ENCODE results near the gene LDHA.
A peak's percentile ranks its signal among the peaks of the same experiment; 100 is the strongest.

The LDHA gene

DNA sequence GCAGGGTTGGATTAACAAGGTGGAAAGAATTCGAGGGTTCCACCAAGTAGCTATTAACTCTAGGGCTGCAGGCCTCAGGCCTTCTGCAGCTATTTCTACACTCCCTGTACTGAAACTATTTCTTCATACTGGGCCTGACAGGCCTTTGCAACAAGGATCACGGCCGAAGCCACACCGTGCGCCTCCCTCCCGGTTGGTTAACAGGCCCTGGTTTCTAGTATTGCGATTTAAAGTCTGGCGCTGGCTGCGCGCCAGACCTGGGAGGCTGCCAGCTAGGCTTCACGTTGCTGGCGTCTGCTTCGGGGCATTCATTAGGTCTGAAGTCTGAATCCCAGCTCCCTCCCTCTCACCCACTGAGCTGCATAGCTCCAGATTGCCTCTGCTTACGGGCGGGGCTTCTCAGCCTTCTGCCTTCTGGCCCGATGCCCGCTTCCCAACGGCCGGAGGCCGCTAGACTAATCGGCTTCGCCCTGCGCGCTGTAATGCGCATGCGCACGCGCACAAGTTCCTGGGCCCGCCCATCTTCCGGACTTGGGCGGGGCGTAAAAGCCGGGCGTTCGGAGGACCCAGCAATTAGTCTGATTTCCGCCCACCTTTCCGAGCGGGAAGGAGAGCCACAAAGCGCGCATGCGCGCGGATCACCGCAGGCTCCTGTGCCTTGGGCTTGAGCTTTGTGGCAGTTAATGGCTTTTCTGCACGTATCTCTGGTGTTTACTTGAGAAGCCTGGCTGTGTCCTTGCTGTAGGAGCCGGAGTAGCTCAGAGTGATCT, 1.6 kb downstream of the LDHA start (continued):
- TF ChIP-seq ZNF704 (tag by site-specific recombination; IDR thresholded peaks at IDR 0.05) (no peak), ZNF707 (tag by site-specific recombination; IDR thresholded peaks at IDR 0.05) (no peak), ZNF23 (tag by site-specific recombination; IDR thresholded peaks at IDR 0.05; ENCODE audit: borderline replicate concordance) (no peak), ZNF140 (tag by site-specific recombination; IDR thresholded peaks at IDR 0.05) (no peak), ZNF280C (tag by site-specific recombination; IDR thresholded peaks at IDR 0.05) (no peak), GLIS1 (tag by site-specific recombination; IDR thresholded peaks at IDR 0.05) (peak; percentile 62), ZNF621 (tag by site-specific recombination; IDR thresholded peaks at IDR 0.05) (no peak), ZNF518A (tag by site-specific recombination; conservative IDR thresholded peaks at IDR 0.05; ENCODE audit: low read depth) (no peak), ZBTB7A (tag by site-specific recombination; IDR thresholded peaks at IDR 0.05; ENCODE audit: low read depth) (no peak), BCL11A (tag by site-specific recombination; IDR thresholded peaks at IDR 0.05; ENCODE audit: low read depth) (no peak), ZNF146 (tag by site-specific recombination; IDR thresholded peaks at IDR 0.05) (no peak), ZNF311 (tag by site-specific recombination; IDR thresholded peaks at IDR 0.05; ENCODE audit: borderline replicate concordance) (no peak), REPIN1 (tag by site-specific recombination; IDR thresholded peaks at IDR 0.05; ENCODE audit: low read depth) (no peak), ZNF76 (tag by site-specific recombination; IDR thresholded peaks at IDR 0.05; ENCODE audit: borderline replicate concordance, low read depth) (no peak), SP7 (tag by site-specific recombination; IDR thresholded peaks at IDR 0.05) (peak; percentile 67), ZNF112 (tag by site-specific recombination; IDR thresholded peaks at IDR 0.05) (no peak), ZNF2 (tag by site-specific recombination; IDR thresholded peaks at IDR 0.05) (no peak), ZNF175 (tag by site-specific recombination; IDR thresholded peaks at IDR 0.05) (no peak), ZNF558 (tag by site-specific recombination; IDR thresholded peaks at IDR 0.05) (no peak; the same call in 1 of the 2 replicates), ZNF610 (tag by site-specific recombination; IDR thresholded peaks at IDR 0.05; ENCODE audit: borderline replicate concordance) (0 out of 2 replicates have a peak, but pooled peaks have one; percentile 47), ZNF335 (tag by site-specific recombination; conservative IDR thresholded peaks at IDR 0.05) (no peak), SALL2 (tag by site-specific recombination; IDR thresholded peaks at IDR 0.05; ENCODE audit: borderline replicate concordance) (no peak), KLF8 (tag by site-specific recombination; IDR thresholded peaks at IDR 0.05) (peak; percentile 51; the same call in 1 of the 2 replicates), OVOL3 (tag by site-specific recombination; IDR thresholded peaks at IDR 0.05) (no peak), ZBTB48 (tag by site-specific recombination; IDR thresholded peaks at IDR 0.05) (no peak), ZSCAN5A (tag by site-specific recombination; IDR thresholded peaks at IDR 0.05) (no peak), KLF17 (tag by site-specific recombination; IDR thresholded peaks at IDR 0.05) (no peak)
- TF ChIP-seq, protein P1, sequence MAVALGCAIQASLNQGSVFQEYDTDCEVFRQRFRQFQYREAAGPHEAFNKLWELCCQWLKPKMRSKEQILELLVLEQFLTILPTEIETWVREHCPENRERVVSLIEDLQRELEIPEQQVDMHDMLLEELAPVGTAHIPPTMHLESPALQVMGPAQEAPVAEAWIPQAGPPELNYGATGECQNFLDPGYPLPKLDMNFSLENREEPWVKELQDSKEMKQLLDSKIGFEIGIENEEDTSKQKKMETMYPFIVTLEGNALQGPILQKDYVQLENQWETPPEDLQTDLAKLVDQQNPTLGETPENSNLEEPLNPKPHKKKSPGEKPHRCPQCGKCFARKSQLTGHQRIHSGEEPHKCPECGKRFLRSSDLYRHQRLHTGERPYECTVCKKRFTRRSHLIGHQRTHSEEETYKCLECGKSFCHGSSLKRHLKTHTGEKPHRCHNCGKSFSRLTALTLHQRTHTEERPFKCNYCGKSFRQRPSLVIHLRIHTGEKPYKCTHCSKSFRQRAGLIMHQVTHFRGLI (tag by site-specific recombination; IDR thresholded peaks at IDR 0.05), result no peak; the same call in 1 of the 2 replicates
